ENCODE data around the gene SPACDR.

SPACDR gene

DNA sequence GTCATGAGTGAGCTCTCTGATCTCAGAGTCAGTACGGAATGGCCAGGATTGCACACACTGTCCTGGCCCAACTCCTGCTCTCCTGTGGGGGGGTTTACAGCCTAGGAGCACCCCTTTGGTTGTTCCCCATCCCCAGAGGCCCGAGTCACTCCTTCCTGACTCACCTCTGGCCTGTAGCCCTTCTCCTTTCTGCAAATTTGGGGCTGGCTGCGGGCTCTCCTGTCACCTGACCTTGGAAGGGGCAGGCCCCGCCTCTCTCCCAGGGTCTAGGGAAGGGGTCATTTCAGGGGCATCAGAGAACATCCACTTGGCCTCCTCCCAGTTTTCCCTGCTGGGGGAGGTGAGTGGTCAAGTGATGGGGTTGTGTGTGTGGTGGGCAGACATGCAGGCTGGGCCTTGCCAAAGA is 21.4 kb upstream of the SPACDR start:
- no peaks in the 10 kb centered on the region for H3K36me3 ChIP-seq (ENCODE audit: control insufficient read depth in 4 of 4, insufficient read depth in 4 of 4, low read length in 3 of 4)
- DNase-seq: no peak
- H3K4me1 ChIP-seq (ENCODE audit: control extremely low read depth in 1 of 4, control insufficient read depth in 4 of 4, insufficient read depth in 4 of 4, low read length in 3 of 4): peaks cover 0 to 13% (median 9%) of the 10 kb centered on the region in 4 experiments
- POLR2A ChIA-PET: no interaction called here
- no peak overlapping the region for H3K4me3 ChIP-seq (ENCODE audit: control insufficient read depth in 1 of 7, extremely low read depth in 1 of 7, insufficient read depth in 4 of 7, low read depth in 2 of 7, low read length in 6 of 7)
- no peaks in the 10 kb centered on the region for H3K9me3 ChIP-seq (ENCODE audit: control extremely low read depth in 1 of 5, control insufficient read depth in 4 of 5, insufficient read depth in 2 of 5, low read depth in 1 of 5, low read length in 4 of 5)
- 82% methylated on average over 2 of the region's 4 CpGs for WGBS (ENCODE audit: insufficient coverage)
- H3K27ac ChIP-seq (ENCODE audit: insufficient read depth in 1 of 2, low read depth in 1 of 2, low read length in 2 of 2, poor library complexity in 1 of 2, severe bottlenecking in 2 of 2): no peak overlapping the region
- no peaks in the 10 kb centered on the region for H3K27me3 ChIP-seq (replicated peaks in 2 of 5; ENCODE audit: control insufficient read depth in 4 of 5, insufficient read depth in 5 of 5, low read length in 4 of 5)
- CTCF ChIA-PET: interaction anchor here (0.5 to 1.2 kb wide), 3 partner anchors 16 to 205 kb away, joined by 3 to 5 read pairs (median 3); no protein-coding TSS in a partner anchor

- Histone ChIP-seq H3K27ac (ENCODE audit: insufficient read depth in 1 of 2, low read depth in 1 of 2, low read length in 2 of 2, poor library complexity in 1 of 2, severe bottlenecking in 2 of 2) (no peak overlapping the region), H3K9me3 (ENCODE audit: control extremely low read depth in 1 of 5, control insufficient read depth in 4 of 5, insufficient read depth in 2 of 5, low read depth in 1 of 5, low read length in 4 of 5) (no peaks in the 10 kb centered on the region), H3K4me1 (ENCODE audit: control extremely low read depth in 1 of 4, control insufficient read depth in 4 of 4, insufficient read depth in 4 of 4, low read length in 3 of 4) (peaks cover 0 to 15% (median 11%) of the 10 kb centered on the region in 4 experiments), H3K36me3 (ENCODE audit: control insufficient read depth in 4 of 4, insufficient read depth in 4 of 4, low read length in 3 of 4) (no peaks in the 10 kb centered on the region), H3K4me3 (ENCODE audit: control insufficient read depth in 1 of 7, extremely low read depth in 1 of 7, insufficient read depth in 4 of 7, low read depth in 2 of 7, low read length in 6 of 7) (no peak overlapping the region), H3K27me3 (replicated peaks in 2 of 5; ENCODE audit: control insufficient read depth in 4 of 5, insufficient read depth in 5 of 5, low read length in 4 of 5) (no peaks in the 10 kb centered on the region)
- ChIA-PET POLR2A (interaction anchor here (0.6 kb wide), 2 partner anchors 13 to 18 kb away, joined by 3 read pairs; no protein-coding TSS in a partner anchor), CTCF (interaction anchor here (1.2 kb wide), 1 partner anchor 15 kb away, joined by 5 read pairs; no protein-coding TSS in a partner anchor)
- WGBS (ENCODE audit: insufficient coverage): 100% methylated on average over 2 of the region's 6 CpGs
- no peak for DNase-seq
These were observed 20.6 kb upstream of the SPACDR start for GRCh38 chr7:100484673-100485045.

DNA sequence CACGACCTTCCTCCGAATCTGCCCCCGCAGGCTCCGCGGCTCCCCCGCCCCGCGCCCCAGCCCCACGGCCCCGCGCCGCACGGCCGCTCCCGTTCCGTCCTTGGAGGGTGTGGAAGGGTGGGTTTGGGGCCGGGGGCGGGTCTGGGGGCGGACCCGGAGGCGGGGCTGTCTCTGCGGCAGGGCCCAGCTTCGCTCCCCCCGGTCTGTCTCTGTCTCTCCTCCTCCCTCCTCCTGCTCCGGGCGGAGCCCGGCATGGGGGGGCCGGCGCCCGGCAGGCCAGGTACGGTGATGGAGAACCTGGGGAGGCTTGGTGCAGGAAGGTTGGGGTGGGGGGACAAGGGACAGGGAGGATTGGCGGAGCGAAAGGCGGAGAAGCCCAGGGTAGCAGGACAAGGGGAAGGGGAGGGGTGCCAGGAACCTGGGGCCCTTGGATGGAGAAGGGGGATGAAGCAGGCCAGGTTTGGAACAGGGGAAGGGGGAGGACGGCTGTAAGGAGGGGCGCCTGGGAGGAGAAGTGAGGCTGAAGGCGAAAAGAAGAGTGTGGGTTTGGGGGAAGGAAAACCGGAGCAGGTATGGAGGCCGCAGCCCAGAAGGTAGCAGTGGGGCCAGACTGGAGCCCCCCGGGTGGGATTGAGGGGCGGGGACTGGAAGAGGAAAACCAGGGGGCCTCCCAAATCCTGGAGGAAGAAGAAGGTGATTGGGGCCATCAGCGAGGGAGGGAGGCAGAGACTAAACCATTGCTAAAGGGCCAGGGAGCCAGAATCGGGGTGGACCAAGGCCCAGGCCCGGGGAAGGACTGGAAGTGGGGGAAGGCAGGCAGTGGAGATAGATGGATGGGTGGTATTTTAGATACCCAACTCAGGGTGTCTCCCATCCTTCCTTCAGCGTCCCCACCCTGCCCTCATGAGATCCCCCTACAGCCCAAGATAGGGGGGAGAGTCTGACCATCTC is 19.9 kb upstream of the SPACDR start, which contains the start of gene NYAP1:
NYAP1 (plus strand) TSS at position 206 of the 951 bp plus-strand sequence. CDS start 1,385 bp downstream, outside the sequence.
- ChIA-PET CTCF (interaction anchor here (1.2 to 10.5 kb wide), 3 partner anchors 15 to 75 kb away, joined by 5 to 142 read pairs (median 12); partner anchors contain the start of gene SPACDR), POLR2A (no interaction called here)
- 57% methylated on average over 12 of the region's 45 CpGs for WGBS (ENCODE audit: insufficient coverage)
- no peaks in the 10 kb centered on the region for H3K36me3 ChIP-seq (ENCODE audit: control insufficient read depth in 4 of 4, insufficient read depth in 4 of 4, low read length in 3 of 4)
- no peaks in the 10 kb centered on the region for H3K9me3 ChIP-seq (ENCODE audit: control extremely low read depth in 1 of 5, control insufficient read depth in 4 of 5, insufficient read depth in 2 of 5, low read depth in 1 of 5, low read length in 4 of 5)
- peaks cover 0 to 18% (median 15%) of the 10 kb centered on the region in 4 experiments for H3K4me1 ChIP-seq (ENCODE audit: control extremely low read depth in 1 of 4, control insufficient read depth in 4 of 4, insufficient read depth in 4 of 4, low read length in 3 of 4)
- DNase-seq: peak in 2 of 3 donors; percentile 42 to 64
- H3K27me3 ChIP-seq (replicated peaks in 2 of 5; ENCODE audit: control insufficient read depth in 4 of 5, insufficient read depth in 5 of 5, low read length in 4 of 5): no peaks in the 10 kb centered on the region
- H3K4me3 ChIP-seq (ENCODE audit: control insufficient read depth in 1 of 7, extremely low read depth in 1 of 7, insufficient read depth in 4 of 7, low read depth in 2 of 7, low read length in 6 of 7): peak within 1 kb of the TSS; percentile 18 to 76 (median 63)
- H3K27ac ChIP-seq (ENCODE audit: insufficient read depth in 1 of 2, low read depth in 1 of 2, low read length in 2 of 2, poor library complexity in 1 of 2, severe bottlenecking in 2 of 2): peak within 1 kb of the TSS in 1 of 2 experiments; percentile 5

DNA sequence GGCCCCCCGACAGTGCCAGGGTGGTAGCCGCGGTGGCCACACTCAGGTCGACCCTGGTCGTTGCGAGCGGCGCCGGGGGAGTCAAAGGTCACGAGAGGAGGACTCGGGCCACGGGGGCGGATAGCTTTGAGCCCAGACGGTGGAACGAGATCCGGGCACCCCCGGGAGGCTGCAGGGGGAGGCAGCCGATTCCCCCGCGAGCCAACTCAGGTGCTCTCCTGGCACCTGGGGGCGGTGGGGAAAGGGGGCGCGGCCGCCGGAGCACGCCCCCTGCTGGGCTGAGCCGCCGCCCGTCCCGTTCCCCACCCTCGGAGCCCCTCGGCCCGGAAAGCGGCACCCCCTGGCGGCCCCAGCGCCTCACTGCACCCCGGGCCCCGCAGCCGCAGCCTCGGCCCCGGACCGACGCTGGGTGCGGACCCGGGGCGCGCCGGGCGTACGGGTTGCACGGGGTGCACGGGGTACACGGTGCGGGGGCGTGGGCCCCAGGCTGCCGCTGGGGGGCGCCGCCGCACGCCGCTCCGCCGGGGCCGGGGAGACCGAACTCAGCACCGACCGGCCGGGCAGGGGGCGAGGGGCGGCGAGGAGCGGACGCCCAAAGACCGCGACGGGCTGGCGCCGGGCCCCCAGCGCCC is 19.1 kb upstream of the SPACDR start:
- Histone ChIP-seq H3K4me3 (ENCODE audit: control insufficient read depth in 1 of 7, extremely low read depth in 1 of 7, insufficient read depth in 4 of 7, low read depth in 2 of 7, low read length in 6 of 7) (peak overlapping the region; percentile 18 to 76 (median 63)), H3K27me3 (replicated peaks in 2 of 5; ENCODE audit: control insufficient read depth in 4 of 5, insufficient read depth in 5 of 5, low read length in 4 of 5) (no peaks in the 10 kb centered on the region), H3K36me3 (ENCODE audit: control insufficient read depth in 4 of 4, insufficient read depth in 4 of 4, low read length in 3 of 4) (no peaks in the 10 kb centered on the region), H3K27ac (ENCODE audit: insufficient read depth in 1 of 2, low read depth in 1 of 2, low read length in 2 of 2, poor library complexity in 1 of 2, severe bottlenecking in 2 of 2) (peak overlapping the region in 1 of 2 experiments; percentile 5), H3K4me1 (ENCODE audit: control extremely low read depth in 1 of 4, control insufficient read depth in 4 of 4, insufficient read depth in 4 of 4, low read length in 3 of 4) (peaks cover 0 to 18% (median 15%) of the 10 kb centered on the region in 4 experiments), H3K9me3 (ENCODE audit: control extremely low read depth in 1 of 5, control insufficient read depth in 4 of 5, insufficient read depth in 2 of 5, low read depth in 1 of 5, low read length in 4 of 5) (no peaks in the 10 kb centered on the region)
- POLR2A ChIA-PET: no interaction called here
- DNase-seq: peak; percentile 65 to 79 (median 75)
- WGBS (ENCODE audit: insufficient coverage): under 1% methylated on average over 72 of the region's 79 CpGs
- CTCF ChIA-PET: interaction anchor here (0.8 to 10.5 kb wide), 16 partner anchors 10 to 103 kb away, joined by 3 to 142 read pairs (median 4); partner anchors contain the start of genes AGFG2, FBXO24, LRCH4 and SPACDR

DNA sequence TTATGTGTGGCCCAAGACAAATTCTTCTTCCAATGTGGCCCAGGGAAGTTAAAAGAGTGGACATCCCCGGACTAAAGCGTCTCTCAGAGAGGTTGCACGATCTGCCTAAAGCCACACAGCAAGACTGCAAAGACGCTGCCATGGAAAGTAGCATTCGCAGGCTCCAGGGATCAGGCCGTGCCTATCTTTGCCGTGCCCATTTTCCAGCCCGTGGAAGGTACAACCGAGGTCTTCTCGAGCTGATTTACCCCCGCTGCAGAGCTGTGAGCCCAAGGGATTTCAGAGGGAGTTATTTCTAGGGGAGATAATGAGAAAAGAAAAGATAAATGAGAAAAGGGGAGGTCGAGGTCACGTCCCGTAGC is 18.6 kb upstream of the SPACDR start:
- Histone ChIP-seq H3K27ac (ENCODE audit: insufficient read depth in 1 of 2, low read depth in 1 of 2, low read length in 2 of 2, poor library complexity in 1 of 2, severe bottlenecking in 2 of 2) (peak overlapping the region in 1 of 2 experiments; percentile 5), H3K4me3 (ENCODE audit: control insufficient read depth in 1 of 7, extremely low read depth in 1 of 7, insufficient read depth in 4 of 7, low read depth in 2 of 7, low read length in 6 of 7) (peak overlapping the region; percentile 18 to 76 (median 63)), H3K9me3 (ENCODE audit: control extremely low read depth in 1 of 5, control insufficient read depth in 4 of 5, insufficient read depth in 2 of 5, low read depth in 1 of 5, low read length in 4 of 5) (no peaks in the 10 kb centered on the region), H3K27me3 (replicated peaks in 2 of 5; ENCODE audit: control insufficient read depth in 4 of 5, insufficient read depth in 5 of 5, low read length in 4 of 5) (no peaks in the 10 kb centered on the region), H3K36me3 (ENCODE audit: control insufficient read depth in 4 of 4, insufficient read depth in 4 of 4, low read length in 3 of 4) (no peaks in the 10 kb centered on the region), H3K4me1 (ENCODE audit: control extremely low read depth in 1 of 4, control insufficient read depth in 4 of 4, insufficient read depth in 4 of 4, low read length in 3 of 4) (peaks cover 0 to 18% (median 15%) of the 10 kb centered on the region in 4 experiments)
- ChIA-PET CTCF (interaction anchor here (0.8 to 10.5 kb wide), 16 partner anchors 9 to 104 kb away, joined by 3 to 142 read pairs (median 4); partner anchors contain the start of genes AGFG2, FBXO24, LRCH4 and SPACDR), POLR2A (no interaction called here)
- WGBS (ENCODE audit: insufficient coverage): 51% methylated on average over 14 of the region's 14 CpGs
- DNase-seq: no peak

DNA sequence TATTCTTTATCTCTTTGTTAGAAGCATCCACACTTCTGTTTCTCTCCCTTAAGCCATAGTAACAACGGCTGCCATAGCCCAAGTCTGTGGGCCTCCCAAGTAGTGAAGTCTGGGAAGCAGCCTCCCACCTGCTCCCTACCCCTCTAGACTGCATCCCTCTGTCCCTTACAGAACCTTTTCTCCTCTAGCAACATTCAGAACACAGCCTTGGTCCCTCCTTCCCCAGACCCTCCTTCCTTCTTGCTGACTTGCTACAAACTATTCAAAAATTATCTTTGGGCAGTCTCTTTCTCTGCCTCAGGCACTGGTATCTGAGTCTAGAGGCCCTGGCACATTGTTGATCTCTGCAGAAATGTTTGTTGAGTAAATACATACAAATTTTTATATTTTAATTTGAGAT is 17.4 kb upstream of the SPACDR start:
- H3K27ac ChIP-seq (ENCODE audit: insufficient read depth in 1 of 2, low read depth in 1 of 2, low read length in 2 of 2, poor library complexity in 1 of 2, severe bottlenecking in 2 of 2): no peak overlapping the region
- peaks cover 2 to 30% (median 26%) of the 10 kb centered on the region in 4 experiments for H3K4me1 ChIP-seq (ENCODE audit: control extremely low read depth in 1 of 4, control insufficient read depth in 4 of 4, insufficient read depth in 4 of 4, low read length in 3 of 4)
- H3K9me3 ChIP-seq (ENCODE audit: control extremely low read depth in 1 of 5, control insufficient read depth in 4 of 5, insufficient read depth in 2 of 5, low read depth in 1 of 5, low read length in 4 of 5): no peaks in the 10 kb centered on the region
- POLR2A ChIA-PET: no interaction called here
- no peak overlapping the region for H3K4me3 ChIP-seq (ENCODE audit: control insufficient read depth in 1 of 7, extremely low read depth in 1 of 7, insufficient read depth in 4 of 7, low read depth in 2 of 7, low read length in 6 of 7)
- H3K36me3 ChIP-seq (ENCODE audit: control insufficient read depth in 4 of 4, insufficient read depth in 4 of 4, low read length in 3 of 4): peaks cover 0 to 8% (median 0%) of the 10 kb centered on the region in 4 experiments
- CTCF ChIA-PET: interaction anchor here (1.3 to 10.5 kb wide), 5 partner anchors 8 to 81 kb away, joined by 3 to 142 read pairs (median 5); partner anchors contain the start of gene SPACDR
- H3K27me3 ChIP-seq (replicated peaks in 2 of 5; ENCODE audit: control insufficient read depth in 4 of 5, insufficient read depth in 5 of 5, low read length in 4 of 5): no peaks in the 10 kb centered on the region
- WGBS (ENCODE audit: insufficient coverage): 91% methylated on average over 1 of the region's 1 CpG
- no peak for DNase-seq

All from common myeloid progenitor, CD34-positive (primary cell).